Measurements from ENCODE around the gene OR1M1. TPM values are rescaled to one million over a fixed set of nuclear protein-coding genes. Genes with fewer than 3 reads are reported as not detected.

OR1M1 gene
- total and polyA plus RNA-seq, 9 of the 15 experiments (the other 6 are each of a cell fraction or from before 2014, with no cell fraction given), result not detected

GRCh38 chr19:9140159-9140874 lies 53.5 kb downstream of the OR1M1 start, which contains the start of gene ZNF317 (continued):
- TF ChIP-seq ZBTB11 (CRISPR knock-in tag; IDR thresholded peaks at IDR 0.05), result peak in 1 of 3 experiments; percentile 64; a peak in 1 of 6 replicates

GRCh38 chr19:9144920-9145319 lies 58.1 kb downstream of the OR1M1 start:
- Histone ChIP-seq H4K20me1 (replicated peaks; ENCODE audit: control insufficient read depth, insufficient read depth, low read length) (no peaks in the 10 kb centered on the region), H3K36me3 (ENCODE audit: control insufficient read depth, insufficient read depth, low read length) (peaks cover 57% of the 10 kb centered on the region), H3K9me1 (ENCODE audit: control insufficient read depth, insufficient read depth, low read length) (no peaks in the 10 kb centered on the region), H3K4me3 (no peak overlapping the region), H3K27ac (ENCODE audit: extremely low read depth, low read depth, low read length) (no peak overlapping the region), H3K4me1 (replicated peaks in 1 of 2; ENCODE audit: control insufficient read depth in 2 of 2, insufficient read depth in 2 of 2, low read length in 2 of 2) (0 out of 5 replicates have a peak, but pooled peaks cover 0 to 5% of the 10 kb centered on the region in 2 experiments), H3K79me2 (ENCODE audit: control insufficient read depth, insufficient read depth, low read length) (peaks cover 97% of the 10 kb centered on the region), H3K9ac (ENCODE audit: insufficient read depth in 1 of 2, low read depth in 2 of 2, low read length in 2 of 2) (no peak overlapping the region), H2AFZ (ENCODE audit: low read depth, low read length) (no peak overlapping the region), H3K4me2 (ENCODE audit: insufficient read depth, low read length) (no peak overlapping the region), H3K9me3 (replicated peaks; ENCODE audit: control insufficient read depth, insufficient read depth, low read depth, low read length) (peaks cover 18% of the 10 kb centered on the region), H3K27me3 (ENCODE audit: control insufficient read depth in 2 of 2, insufficient read depth in 2 of 2, low read length in 2 of 2) (no peaks in the 10 kb centered on the region)
- DNase-seq (ENCODE audit: extremely low read depth in 1 of 4, low spot score in 3 of 4) (no peak), FAIRE-seq (no peak), ATAC-seq (no peak)
- 94% methylated on average over 5 of the region's 5 CpGs for WGBS (ENCODE audit: insufficient coverage, low coverage, missing lambda C conversion rate)
- intact Hi-C loops (cut with micrococcal nuclease), result loop anchor here (5.0 kb wide), 1 partner anchor 162 kb away; the partner anchor contains the start of gene ZNF699
- no TSS peak for BruUV-seq (replicated peaks)
- ChIA-PET POLR2A (interaction anchor here (0.5 kb wide), 1 partner anchor 15 kb away, joined by 3 read pairs; no protein-coding TSS in a partner anchor), CTCF (ENCODE audit: low intra/inter-chr PET ratio) (no interaction called here)
- in situ Hi-C loops (cut with MboI), result no loop called here
- TF ChIP-seq HES1 (IDR thresholded peaks at IDR 0.05; ENCODE audit: low read depth) (no peak), TRIM28 (IDR thresholded peaks at IDR 0.05) (peak; percentile 97), ZEB2 (IDR thresholded peaks at IDR 0.05) (no peak), FOXA3 (CRISPR knock-in tag; conservative IDR thresholded peaks at IDR 0.05 in 1 of 2, IDR thresholded peaks at IDR 0.05 in 1 of 2) (peak; percentile 52 to 62; a peak in 1 of 4 replicates), HDAC1 (IDR thresholded peaks at IDR 0.05) (peak in 1 of 2 experiments; percentile 12; a peak in 1 of 4 replicates), ELK3 (CRISPR knock-in tag; IDR thresholded peaks at IDR 0.05) (no peak), CBX5 (IDR thresholded peaks at IDR 0.05; ENCODE audit: borderline replicate concordance, low read depth) (peak; percentile 84), ZNF395 (CRISPR knock-in tag; IDR thresholded peaks at IDR 0.05) (no peak), PKNOX1 (IDR thresholded peaks at IDR 0.05) (peak; percentile 30; the same call in 1 of the 2 replicates), CBX3 (IDR thresholded peaks at IDR 0.05; ENCODE audit: borderline replicate concordance in 1 of 2, low read length in 2 of 2) (peak in 1 of 2 experiments; percentile 89; a peak in 2 of 3 replicates)

All from K562 (cell line).